ENCODE measurements around the gene CAMSAP1.

GRCh38 chr9:135864447-135865049, 42.8 kb downstream of the CAMSAP1 start:
- TF ChIP-seq POLR2AphosphoS5 (IDR thresholded peaks at IDR 0.05; ENCODE audit: low read depth, low read length): no peak
- TF ChIP-seq SIN3A (IDR thresholded peaks at IDR 0.05; ENCODE audit: borderline replicate concordance, insufficient read depth, low read depth, low read length): no peak
- peak; percentile 90 for TF ChIP-seq CTCF (IDR thresholded peaks at IDR 0.05)
- TF ChIP-seq, protein P1, sequence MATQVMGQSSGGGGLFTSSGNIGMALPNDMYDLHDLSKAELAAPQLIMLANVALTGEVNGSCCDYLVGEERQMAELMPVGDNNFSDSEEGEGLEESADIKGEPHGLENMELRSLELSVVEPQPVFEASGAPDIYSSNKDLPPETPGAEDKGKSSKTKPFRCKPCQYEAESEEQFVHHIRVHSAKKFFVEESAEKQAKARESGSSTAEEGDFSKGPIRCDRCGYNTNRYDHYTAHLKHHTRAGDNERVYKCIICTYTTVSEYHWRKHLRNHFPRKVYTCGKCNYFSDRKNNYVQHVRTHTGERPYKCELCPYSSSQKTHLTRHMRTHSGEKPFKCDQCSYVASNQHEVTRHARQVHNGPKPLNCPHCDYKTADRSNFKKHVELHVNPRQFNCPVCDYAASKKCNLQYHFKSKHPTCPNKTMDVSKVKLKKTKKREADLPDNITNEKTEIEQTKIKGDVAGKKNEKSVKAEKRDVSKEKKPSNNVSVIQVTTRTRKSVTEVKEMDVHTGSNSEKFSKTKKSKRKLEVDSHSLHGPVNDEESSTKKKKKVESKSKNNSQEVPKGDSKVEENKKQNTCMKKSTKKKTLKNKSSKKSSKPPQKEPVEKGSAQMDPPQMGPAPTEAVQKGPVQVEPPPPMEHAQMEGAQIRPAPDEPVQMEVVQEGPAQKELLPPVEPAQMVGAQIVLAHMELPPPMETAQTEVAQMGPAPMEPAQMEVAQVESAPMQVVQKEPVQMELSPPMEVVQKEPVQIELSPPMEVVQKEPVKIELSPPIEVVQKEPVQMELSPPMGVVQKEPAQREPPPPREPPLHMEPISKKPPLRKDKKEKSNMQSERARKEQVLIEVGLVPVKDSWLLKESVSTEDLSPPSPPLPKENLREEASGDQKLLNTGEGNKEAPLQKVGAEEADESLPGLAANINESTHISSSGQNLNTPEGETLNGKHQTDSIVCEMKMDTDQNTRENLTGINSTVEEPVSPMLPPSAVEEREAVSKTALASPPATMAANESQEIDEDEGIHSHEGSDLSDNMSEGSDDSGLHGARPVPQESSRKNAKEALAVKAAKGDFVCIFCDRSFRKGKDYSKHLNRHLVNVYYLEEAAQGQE (IDR thresholded peaks at IDR 0.05; ENCODE audit: insufficient read depth in 1 of 2, low read depth in 2 of 2, low read length in 1 of 2): no peak
